K562 (cell line): ENCODE data around the gene ARHGAP12. TPM values are rescaled to one million over a fixed set of nuclear protein-coding genes. Genes with fewer than 3 reads are reported as not detected.

Experiments
- ATAC-seq: fragments of 200-7000 bp; cut with Tn5 transposase; 3 replicates; pipeline ENCODE4 v1.9.1; 2020; ENCODE audit warnings: moderate library complexity
- BruUV-seq: library from RNA; stranded (reverse); fragments of 400-500 nt; replicated peaks from 2 replicates; lab custom pipeline; 2021; lab: Mats Ljungman, UMichigan
- CTCF ChIA-PET: fragments of 300-600 bp; formaldehyde crosslinking; extraction: SDS; loops from one replicate; lab custom pipeline; 2021; ENCODE audit warnings: low intra/inter-chr PET ratio; lab: Yijun Ruan, JAX
- POLR2A ChIA-PET: fragments of 300-600, 350-650 bp; sonication (Branson Sonifier 250); formaldehyde crosslinking; extraction: SDS; loops from one replicate; lab custom pipeline; 2021; ENCODE audit warnings: antibody characterized with exemption, inconsistent platforms; lab: Yijun Ruan, JAX
- DNase-seq, 4 experiments: peaks; one replicate each; pipeline versions ENCODE4 v3.0.0 to v3.0.0-alpha.2; 2011 to 2018; ENCODE audit warnings: low spot score in 3 of 4, mixed read lengths in 3 of 4; ENCODE audit errors: extremely low read depth in 1 of 4
- FAIRE-seq: peaks from 2 replicates; lab custom pipeline; 2011; peaks lifted over from hg19 to GRCh38; lab: Jason Lieb, UNC
- H2AFZ ChIP-seq: 2 replicates; pipeline ENCODE4 v1.6.0; 2011; ENCODE audit warnings: low read depth, low read length, control low read depth, inconsistent platforms
- H3K27ac ChIP-seq: fragments of 200-600 bp; 3 replicates; pipeline ENCODE4 v1.8.0; 2011; ENCODE audit warnings: low read depth, mild to moderate bottlenecking, control low read depth, inconsistent platforms, low read length, moderate library complexity, mixed read lengths; ENCODE audit errors: extremely low read depth
- H3K27me3 ChIP-seq, 2 experiments: fragments of 300-600 bp in 1 of 2; 2 replicates in 1 of 2; 3 replicates in 1 of 2; pipeline versions ENCODE4 v1.6.0 to v1.8.0; 2011; ENCODE audit warnings: inconsistent platforms in 2 of 2, low read length in 2 of 2, mild to moderate bottlenecking in 1 of 2, mixed read lengths in 1 of 2, moderate library complexity in 1 of 2; ENCODE audit not compliant: control insufficient read depth in 2 of 2, insufficient read depth in 2 of 2
- H3K36me3 ChIP-seq: fragments of 300-600 bp; 3 replicates; pipeline ENCODE4 v1.8.0; 2011; ENCODE audit warnings: mild to moderate bottlenecking, low read length, inconsistent platforms; ENCODE audit not compliant: control insufficient read depth, insufficient read depth
- H3K4me1 ChIP-seq, 2 experiments: fragments of 200-600 bp in 1 of 2; replicated peaks in 1 of 2; 2 replicates in 1 of 2; 3 replicates in 1 of 2; pipeline versions ENCODE4 v1.5.1 to v1.8.0; 2011; ENCODE audit warnings: inconsistent platforms in 2 of 2, low read length in 2 of 2, mild to moderate bottlenecking in 1 of 2, mixed read lengths in 1 of 2, moderate library complexity in 1 of 2; ENCODE audit not compliant: control insufficient read depth in 2 of 2, insufficient read depth in 2 of 2
- H3K4me2 ChIP-seq: 2 replicates; pipeline ENCODE4 v1.6.1; 2011; ENCODE audit warnings: low read length, control low read depth, inconsistent platforms, mixed read lengths; ENCODE audit not compliant: insufficient read depth
- H3K4me3 ChIP-seq: fragments of 200-600 bp; sonication (generic), shearing (Covaris generic); 2 replicates; pipeline ENCODE4 v1.5.1; 2016; ENCODE audit warnings: control low read depth, inconsistent platforms
- H3K79me2 ChIP-seq: fragments of 200-600 bp; 3 replicates; pipeline ENCODE4 v1.8.0; 2011; ENCODE audit warnings: low read length, inconsistent platforms; ENCODE audit not compliant: control insufficient read depth, insufficient read depth
- H3K9ac ChIP-seq, 2 experiments: 2 replicates each; pipeline versions ENCODE4 v1.6.0 to v1.6.1; 2011; ENCODE audit warnings: low read depth in 2 of 2, low read length in 2 of 2, control low read depth in 1 of 2, inconsistent platforms in 1 of 2, mild to moderate bottlenecking in 1 of 2, mixed read lengths in 1 of 2; ENCODE audit not compliant: insufficient read depth in 1 of 2
- H3K9me1 ChIP-seq: one replicate; pipeline ENCODE4 v1.6.0; 2011; ENCODE audit warnings: inconsistent platforms, mild to moderate bottlenecking, low read length, moderate library complexity; ENCODE audit not compliant: control insufficient read depth, insufficient read depth
- H3K9me3 ChIP-seq: replicated peaks from 2 replicates; pipeline ENCODE4 v1.5.1; 2011; ENCODE audit warnings: low read depth, low read length, inconsistent platforms; ENCODE audit not compliant: control insufficient read depth, insufficient read depth
- H4K20me1 ChIP-seq: replicated peaks from 2 replicates; pipeline ENCODE4 v1.6.1; 2011; ENCODE audit warnings: low read length, inconsistent platforms, mixed read lengths; ENCODE audit not compliant: control insufficient read depth, insufficient read depth
- EP300 ChIP-seq: IDR thresholded peaks from 2 replicates; pipeline ENCODE4 v1.6.1; 2012; ENCODE audit warnings: low read length, improper control_type of control experiment
- HDAC3 ChIP-seq: fragments of 450-650 bp; IDR thresholded peaks from 2 replicates; pipeline ENCODE4 v1.6.1; 2018; ENCODE audit warnings: borderline replicate concordance, mild to moderate bottlenecking, moderate library complexity; ENCODE audit not compliant: partially characterized antibody
- MCM5 ChIP-seq: fragments of 450-650 bp; IDR thresholded peaks from 2 replicates; pipeline ENCODE4 v1.6.1; 2016; ENCODE audit warnings: low read depth
- ZNF217 ChIP-seq: sonication (generic); formaldehyde crosslinking; IDR thresholded peaks from 2 replicates; pipeline ENCODE4 v1.8.0; 2022; ENCODE audit warnings: mild to moderate bottlenecking, missing genetic modification reagents
- ZNF436 ChIP-seq: fragments of 250-450, 450-650 bp; sonication (Bioruptor Pico); formaldehyde crosslinking; IDR thresholded peaks from 2 replicates; pipeline ENCODE4 v1.7.0; 2020; ENCODE audit warnings: mild to moderate bottlenecking
- WGBS: fragments of 100-300 bp; shearing (Covaris generic); methylation state at CpG from one replicate; pipeline ENCODE4 v1.1.6; 2016; ENCODE audit warnings: low coverage, mixed read lengths; ENCODE audit not compliant: insufficient coverage; ENCODE audit errors: missing lambda C conversion rate; 5-methylcytosine and 5-hydroxymethylcytosine counted together
- in situ Hi-C: fragments of 300-500 bp; cut with MboI; formaldehyde crosslinking; loops from 4 replicates; pipeline ENCODE4 v1.15.0; 2018; ENCODE audit warnings: inconsistent platforms, mixed read lengths
- intact Hi-C: fragments of 100-400 bp; cut with micrococcal nuclease; formaldehyde crosslinking; loops from 2 replicates; pipeline ENCODE4 v1.14.2; 2022
- polyA plus RNA-seq, 8 experiments: library from polyadenylated mRNA; depleted of rRNA in 4 of 8; stranded (reverse) in 5 of 8; unstranded in 3 of 8; fragments of >200 nt; fragmentation: Nextera tagmentation in 2 of 8; fragmentation: Illumina TruSeq in 1 of 8; extraction: Ambion mirVana in 2 of 8; extraction: Trizol in 1 of 8; gene quantifications; 2 replicates each; pipeline versions ENCODE4 v1.2.1 to v1.2.3, GENCODE V29; 2011 to 2014; ENCODE audit warnings: inconsistent platforms in 1 of 8, missing spikeins in 1 of 8
- total RNA-seq, 7 experiments: library from RNA; depleted of rRNA in 6 of 7; stranded (reverse); fragments of >200 nt in 6 of 7; fragmentation: Illumina TruSeq in 2 of 7; extraction: Trizol in 2 of 7; gene quantifications; 2 replicates each; pipeline versions ENCODE4 v1.2.1 to v1.2.3, GENCODE V29; 2011 to 2021; ENCODE audit warnings: low replicate concordance in 1 of 7
- TF ChIP-seq, protein P1 (sequence below): fragments of 450-650 bp; formaldehyde crosslinking; IDR thresholded peaks from 2 replicates; pipeline ENCODE4 v1.4.0; 2022; ENCODE audit warnings: missing genetic modification characterization

Gene ARHGAP12
- total and polyA plus RNA-seq, 9 of the 15 experiments (the other 6 are each of a cell fraction or from before 2014, with no cell fraction given), result 4.4 to 18.7 (median 10.1) TPM

DNA sequence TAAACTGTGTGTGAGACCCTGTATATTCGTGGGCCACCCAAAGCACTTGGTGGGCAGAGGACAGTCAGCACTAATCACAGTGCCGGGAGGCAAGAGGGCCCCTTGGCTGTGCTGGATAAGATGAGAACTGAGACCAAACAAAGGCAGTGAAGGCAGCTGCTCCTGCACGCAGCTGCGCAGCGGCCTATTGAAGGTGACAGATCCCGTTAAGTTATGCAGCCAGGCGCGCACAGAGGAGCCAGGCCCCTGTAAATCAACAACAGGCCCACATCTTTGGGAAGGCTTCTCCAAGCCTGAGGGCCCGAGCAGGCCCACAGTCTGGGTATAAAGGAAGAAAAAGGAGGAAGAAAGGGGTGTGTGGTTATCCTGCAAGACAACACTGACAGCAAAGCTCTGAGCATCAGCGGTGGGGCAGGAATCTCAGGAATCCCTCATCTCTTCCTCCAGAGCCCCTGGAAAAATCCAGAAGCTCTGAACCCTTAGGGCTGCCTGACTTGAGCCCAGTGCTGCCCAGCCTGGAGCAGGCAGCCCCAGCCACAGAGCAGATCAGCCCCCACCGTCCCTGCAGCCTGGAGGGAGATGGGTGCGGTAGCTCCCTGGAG, 154.2 kb downstream of the ARHGAP12 start:
- Histone ChIP-seq H4K20me1 (no peaks in the 10 kb centered on the region), H3K9ac (no peak overlapping the region), H3K27ac (no peak overlapping the region), H3K4me2 (no peak overlapping the region), H3K4me3 (no peak overlapping the region), H3K27me3 (peaks cover 2 to 23% of the 10 kb centered on the region in 2 experiments; a peak in 4 of 5 replicates), H3K4me1 (no peaks in the 10 kb centered on the region), H3K79me2 (no peaks in the 10 kb centered on the region), H2AFZ (no peak overlapping the region), H3K9me3 (0 out of 2 replicates have a peak, but pooled peaks cover 2% of the 10 kb centered on the region), H3K9me1 (no peaks in the 10 kb centered on the region), H3K36me3 (no peaks in the 10 kb centered on the region)
- ChIA-PET CTCF (no interaction called here), POLR2A (interaction anchor here (0.6 to 1.6 kb wide), 3 partner anchors 11 to 281 kb away, joined by 3 to 5 read pairs (median 3); no protein-coding TSS in a partner anchor)
- TF ChIP-seq HDAC3 (no peak), ZNF436 (CRISPR knock-in tag) (no peak), ZNF217 (CRISPR knock-in tag) (no peak), MCM5 (no peak), EP300 (no peak)
- TF ChIP-seq, protein P1, sequence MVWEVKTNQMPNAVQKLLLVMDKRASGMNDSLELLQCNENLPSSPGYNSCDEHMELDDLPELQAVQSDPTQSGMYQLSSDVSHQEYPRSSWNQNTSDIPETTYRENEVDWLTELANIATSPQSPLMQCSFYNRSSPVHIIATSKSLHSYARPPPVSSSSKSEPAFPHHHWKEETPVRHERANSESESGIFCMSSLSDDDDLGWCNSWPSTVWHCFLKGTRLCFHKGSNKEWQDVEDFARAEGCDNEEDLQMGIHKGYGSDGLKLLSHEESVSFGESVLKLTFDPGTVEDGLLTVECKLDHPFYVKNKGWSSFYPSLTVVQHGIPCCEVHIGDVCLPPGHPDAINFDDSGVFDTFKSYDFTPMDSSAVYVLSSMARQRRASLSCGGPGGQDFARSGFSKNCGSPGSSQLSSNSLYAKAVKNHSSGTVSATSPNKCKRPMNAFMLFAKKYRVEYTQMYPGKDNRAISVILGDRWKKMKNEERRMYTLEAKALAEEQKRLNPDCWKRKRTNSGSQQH (CRISPR knock-in tag), result no peak
- FAIRE-seq (no peak), DNase-seq (no peak), ATAC-seq (no peak)
- intact Hi-C loops (no loop called here), in situ Hi-C loops (no loop called here)
- BruUV-seq, result no TSS peak
- 3% methylated on average over 12 of the region's 12 CpGs for WGBS
